ENCODE measurements around the gene SLC44A3.
"Not testable (repeated sequence)": the region's sequence is repeated elsewhere in the genome, so short reads cannot be mapped to it uniquely, and the experiment has no call there.

Gene SLC44A3

DNA sequence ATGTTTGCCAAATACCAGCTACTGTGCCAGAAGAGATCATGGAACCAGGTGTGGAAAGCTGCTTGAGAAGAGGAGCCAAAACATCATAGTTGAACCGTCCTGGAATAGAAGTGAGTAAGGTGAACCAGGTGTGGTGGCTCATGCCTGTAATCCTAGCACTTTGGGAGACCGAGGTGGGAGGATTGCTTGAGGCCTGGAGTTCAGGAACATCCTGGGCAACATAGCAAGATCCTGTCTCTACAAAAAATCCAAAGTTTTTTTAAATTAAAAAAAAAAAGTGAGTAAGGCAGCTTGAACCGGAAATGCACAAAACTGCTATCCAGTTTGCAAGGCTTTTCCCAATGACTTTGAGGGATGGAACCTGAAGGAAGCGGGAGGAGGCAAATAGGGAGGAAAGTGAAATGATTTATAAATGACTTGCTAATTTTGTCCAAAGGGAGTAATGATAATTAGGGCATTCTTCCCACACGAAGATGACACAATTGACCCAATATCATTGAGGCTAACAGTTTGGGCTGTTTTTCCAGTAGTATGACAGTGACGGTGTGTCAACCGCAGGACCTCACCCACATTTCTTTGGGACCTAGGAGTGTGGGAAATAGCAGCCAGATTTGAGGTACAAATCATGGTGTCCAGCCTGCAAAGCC is 108.3 kb downstream of the SLC44A3 start:
- Histone ChIP-seq H3K4me3 (ENCODE audit: low read length) (peak overlapping the region; percentile 78), H3K36me3 (ENCODE audit: insufficient read depth, low read depth, low read length) (peaks cover 15% of the 10 kb centered on the region; the same call in 1 of the 2 replicates), H3K27ac (ENCODE audit: low read length) (peak overlapping the region; percentile 96), H3K4me1 (ENCODE audit: insufficient read depth, low read length) (peaks cover 33% of the 10 kb centered on the region), H3K9me3 (ENCODE audit: insufficient read depth, low read depth, low read length) (no peaks in the 10 kb centered on the region), H3K27me3 (ENCODE audit: insufficient read depth, low read length) (no peaks in the 10 kb centered on the region), H3K9ac (ENCODE audit: low read depth, low read length) (peak overlapping the region; percentile 85; the same call in 1 of the 2 replicates)

DNA sequence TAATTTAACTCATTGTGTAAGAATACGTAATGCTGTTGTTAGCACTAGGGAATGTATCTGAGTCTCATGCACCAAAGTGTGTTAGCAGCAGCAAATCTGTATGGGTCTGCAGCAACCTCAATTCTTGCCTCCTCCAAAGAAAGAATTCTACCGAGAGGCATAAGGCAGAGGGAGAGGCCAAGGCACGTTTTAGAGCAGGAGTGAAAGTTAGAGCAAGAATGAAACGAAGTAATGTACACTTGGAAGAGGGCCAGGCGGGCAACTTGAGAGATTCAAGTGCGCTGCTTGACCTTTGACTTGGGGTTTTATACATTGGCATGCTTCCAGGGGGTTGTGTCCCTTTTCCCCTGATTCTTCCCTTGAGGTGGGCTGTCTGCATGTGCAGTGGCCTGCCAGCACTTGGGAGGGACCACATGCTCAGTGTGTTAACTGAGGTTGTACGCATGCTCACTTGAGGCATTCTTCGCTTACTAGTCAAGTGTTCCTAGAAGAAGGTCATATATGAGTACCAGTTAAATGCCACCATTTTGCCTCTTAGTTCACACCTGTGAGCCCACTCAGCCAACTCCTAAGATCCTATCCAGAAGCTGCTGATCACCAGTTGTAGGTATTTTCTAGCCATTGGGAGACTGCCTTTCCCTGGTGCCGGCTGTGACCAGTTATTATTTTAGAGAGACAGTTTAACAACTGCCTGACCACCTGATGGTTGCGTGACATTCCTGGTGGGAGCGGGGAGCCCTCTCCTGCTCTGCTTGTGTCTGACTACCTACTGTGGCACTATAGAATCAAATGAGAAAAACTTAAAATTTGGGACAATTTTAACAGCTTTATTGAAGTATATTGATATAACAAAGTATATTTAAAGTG is 109.4 kb downstream of the SLC44A3 start:
- peaks cover 27% of the 10 kb centered on the region for H3K4me1 ChIP-seq (ENCODE audit: insufficient read depth, low read length)
- no peaks in the 10 kb centered on the region for H3K27me3 ChIP-seq (ENCODE audit: insufficient read depth, low read length)
- H3K4me3 ChIP-seq (ENCODE audit: low read length), result peak overlapping the region; percentile 78
- H3K9ac ChIP-seq (ENCODE audit: low read depth, low read length), result peak overlapping the region; percentile 13; the same call in 1 of the 2 replicates
- H3K36me3 ChIP-seq (ENCODE audit: insufficient read depth, low read depth, low read length), result peaks cover 8% of the 10 kb centered on the region; the same call in 1 of the 2 replicates
- no peak overlapping the region for H3K27ac ChIP-seq (ENCODE audit: low read length)
- no peaks in the 10 kb centered on the region for H3K9me3 ChIP-seq (ENCODE audit: insufficient read depth, low read depth, low read length)

DNA sequence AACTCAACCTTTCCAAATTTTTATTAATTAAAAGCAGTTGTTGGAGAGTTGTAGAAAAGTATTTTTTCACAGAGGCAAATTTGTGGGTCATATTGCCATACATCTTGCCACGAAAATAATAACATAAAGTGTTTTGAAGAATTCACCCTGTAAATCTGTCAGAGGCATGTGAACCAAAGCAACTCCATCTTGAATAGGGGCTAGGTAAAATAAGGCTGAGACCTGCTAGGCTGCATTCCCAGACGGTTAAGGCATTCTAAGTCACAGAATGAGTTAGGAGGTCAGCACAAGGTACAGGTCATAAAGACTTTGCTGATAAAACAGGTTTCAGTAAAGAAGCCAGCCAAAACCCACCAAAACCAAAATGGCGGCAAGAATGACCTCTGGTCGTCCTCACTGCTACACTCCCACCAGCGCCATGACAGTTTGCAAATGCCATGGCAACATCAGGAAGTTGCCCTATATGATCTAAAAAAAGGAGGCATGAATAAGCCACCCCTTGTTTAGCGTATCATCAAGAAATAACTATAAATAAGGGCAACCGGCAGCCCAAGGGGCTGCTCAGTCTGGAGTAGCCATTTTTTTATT is 111.2 kb downstream of the SLC44A3 start:
- peaks cover 39% of the 10 kb centered on the region for H3K4me1 ChIP-seq (ENCODE audit: insufficient read depth, low read length)
- no peaks in the 10 kb centered on the region for H3K27me3 ChIP-seq (ENCODE audit: insufficient read depth, low read length)
- H3K27ac ChIP-seq (ENCODE audit: low read length), result no peak overlapping the region
- peaks cover 8% of the 10 kb centered on the region; the same call in 1 of the 2 replicates for H3K36me3 ChIP-seq (ENCODE audit: insufficient read depth, low read depth, low read length)
- H3K9me3 ChIP-seq (ENCODE audit: insufficient read depth, low read depth, low read length), result no peaks in the 10 kb centered on the region
- H3K9ac ChIP-seq (ENCODE audit: low read depth, low read length), result no peak overlapping the region
- H3K4me3 ChIP-seq (ENCODE audit: low read length), result no peak overlapping the region

DNA sequence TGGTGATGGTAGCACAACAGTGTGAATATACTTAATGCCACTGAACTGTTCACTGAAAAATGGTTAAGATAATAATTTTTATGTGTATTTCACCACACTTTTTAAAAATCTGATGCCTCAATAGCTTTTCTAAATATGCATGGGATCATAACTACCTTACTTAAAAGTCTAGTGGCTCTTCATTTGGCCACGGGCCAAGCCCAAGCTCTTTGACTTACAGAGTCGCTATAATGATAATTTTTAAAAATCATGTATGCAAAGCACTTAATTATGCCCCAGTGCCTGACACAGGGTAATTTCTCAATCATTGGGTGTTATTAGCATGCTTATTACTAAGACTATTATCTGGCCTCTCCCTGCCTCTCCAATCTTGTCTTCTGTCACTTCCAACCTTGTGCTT is 114.4 kb downstream of the SLC44A3 start:
- Histone ChIP-seq H3K36me3 (ENCODE audit: insufficient read depth, low read depth, low read length) (peaks cover 8% of the 10 kb centered on the region; the same call in 1 of the 2 replicates), H3K9ac (ENCODE audit: low read depth, low read length) (no peak overlapping the region), H3K4me1 (ENCODE audit: insufficient read depth, low read length) (peaks cover 43% of the 10 kb centered on the region), H3K27me3 (ENCODE audit: insufficient read depth, low read length) (no peaks in the 10 kb centered on the region), H3K9me3 (ENCODE audit: insufficient read depth, low read depth, low read length) (no peaks in the 10 kb centered on the region), H3K4me3 (ENCODE audit: low read length) (no peak overlapping the region), H3K27ac (ENCODE audit: low read length) (no peak overlapping the region)

DNA sequence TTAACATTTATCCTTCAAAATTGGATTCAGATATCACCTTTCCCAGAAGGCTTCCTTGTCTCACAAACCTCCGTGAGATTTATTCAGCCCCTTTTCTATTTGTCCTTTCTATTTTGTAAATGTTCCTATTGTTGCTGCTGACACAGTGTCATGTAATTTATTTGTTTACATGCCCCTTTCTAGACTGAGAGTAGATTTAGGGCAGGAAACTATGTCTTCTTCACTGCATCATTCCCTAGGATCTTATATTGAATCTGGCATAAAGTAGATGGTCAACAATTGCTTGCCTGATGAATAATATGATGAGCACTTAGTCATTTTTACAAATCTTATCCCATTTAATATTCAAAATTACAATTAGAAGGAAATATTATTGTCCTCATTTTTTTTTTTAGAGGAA is 114.9 kb downstream of the SLC44A3 start:
- no peak overlapping the region for H3K27ac ChIP-seq (ENCODE audit: low read length)

DNA sequence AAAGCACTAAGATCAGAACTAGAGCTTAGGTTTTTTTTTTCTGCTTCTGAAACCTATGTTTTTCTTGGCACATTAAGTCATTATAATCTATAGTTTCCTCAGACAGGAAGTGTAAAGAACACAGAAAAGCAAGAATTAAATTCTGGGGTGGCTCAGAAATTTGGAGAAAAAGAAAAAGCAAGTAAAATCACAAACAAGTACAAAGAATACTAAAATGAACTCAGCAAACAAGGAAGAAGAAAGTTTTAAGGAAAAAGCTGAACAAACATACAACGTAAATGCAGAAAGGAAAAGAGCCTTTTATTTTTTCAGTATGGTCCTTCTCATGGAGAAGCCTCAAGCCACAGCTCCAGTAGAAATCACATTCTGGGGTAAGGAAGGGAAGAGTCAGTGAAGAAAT is 115.3 kb downstream of the SLC44A3 start:
- Histone ChIP-seq H3K4me3 (ENCODE audit: low read length) (no peak overlapping the region), H3K4me1 (ENCODE audit: insufficient read depth, low read length) (peaks cover 36% of the 10 kb centered on the region), H3K27ac (ENCODE audit: low read length) (no peak overlapping the region), H3K9me3 (ENCODE audit: insufficient read depth, low read depth, low read length) (no peaks in the 10 kb centered on the region), H3K9ac (ENCODE audit: low read depth, low read length) (no peak overlapping the region), H3K27me3 (ENCODE audit: insufficient read depth, low read length) (no peaks in the 10 kb centered on the region), H3K36me3 (ENCODE audit: insufficient read depth, low read depth, low read length) (peaks cover 8% of the 10 kb centered on the region; the same call in 1 of the 2 replicates)

More for the DNA sequence above, 114.9 kb downstream of the SLC44A3 start:
- Histone ChIP-seq H3K9me3 (ENCODE audit: insufficient read depth, low read depth, low read length) (no peaks in the 10 kb centered on the region), H3K27me3 (ENCODE audit: insufficient read depth, low read length) (no peaks in the 10 kb centered on the region), H3K4me1 (ENCODE audit: insufficient read depth, low read length) (peaks cover 39% of the 10 kb centered on the region), H3K4me3 (ENCODE audit: low read length) (no peak overlapping the region), H3K36me3 (ENCODE audit: insufficient read depth, low read depth, low read length) (peaks cover 8% of the 10 kb centered on the region; the same call in 1 of the 2 replicates), H3K9ac (ENCODE audit: low read depth, low read length) (no peak overlapping the region)

DNA sequence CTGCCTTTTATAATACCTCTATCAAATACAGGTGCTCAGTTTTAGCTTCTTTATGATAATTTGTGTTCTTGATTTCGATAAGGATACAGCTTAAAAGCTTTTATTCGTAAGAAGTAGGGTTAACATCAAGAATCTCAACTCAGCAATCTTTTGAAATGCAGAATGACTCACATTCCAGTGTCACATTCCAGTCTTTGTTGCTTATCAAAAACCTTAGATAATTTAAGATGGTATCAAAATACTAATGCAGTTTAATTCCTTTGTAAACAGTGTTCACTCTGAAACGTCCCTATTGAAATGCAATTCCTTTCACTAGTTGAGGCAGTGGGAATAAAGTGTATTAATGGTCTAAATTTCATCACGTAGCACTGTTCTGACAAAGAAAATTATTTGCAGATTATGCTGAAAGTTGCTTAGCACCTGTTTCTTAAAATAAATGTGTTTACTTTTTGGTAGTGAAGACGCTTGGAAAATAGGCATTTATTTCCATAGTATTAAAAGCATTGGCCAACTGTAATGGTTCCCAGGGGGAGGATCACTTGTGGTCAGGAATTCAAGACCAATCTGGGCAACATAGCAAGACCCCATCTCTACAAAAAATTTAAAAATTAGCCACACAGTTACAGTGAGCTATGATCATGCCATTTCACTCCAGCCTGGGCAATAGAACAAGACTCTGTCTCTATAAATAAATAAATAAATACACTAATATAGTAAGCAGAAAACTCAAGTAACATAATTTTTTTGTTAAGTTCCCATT is 116.9 kb downstream of the SLC44A3 start:
- H3K27me3 ChIP-seq (ENCODE audit: insufficient read depth, low read length), result no peaks in the 10 kb centered on the region
- H3K4me1 ChIP-seq (ENCODE audit: insufficient read depth, low read length), result peaks cover 36% of the 10 kb centered on the region
- H3K36me3 ChIP-seq (ENCODE audit: insufficient read depth, low read depth, low read length), result peaks cover 8% of the 10 kb centered on the region; the same call in 1 of the 2 replicates
- 0 out of 2 replicates have a peak overlapping the region, but pooled peaks have one; percentile 25 for H3K9ac ChIP-seq (ENCODE audit: low read depth, low read length)
- H3K9me3 ChIP-seq (ENCODE audit: insufficient read depth, low read depth, low read length), result no peaks in the 10 kb centered on the region
- H3K27ac ChIP-seq (ENCODE audit: low read length), result no peak overlapping the region
- H3K4me3 ChIP-seq (ENCODE audit: low read length), result no peak overlapping the region

DNA sequence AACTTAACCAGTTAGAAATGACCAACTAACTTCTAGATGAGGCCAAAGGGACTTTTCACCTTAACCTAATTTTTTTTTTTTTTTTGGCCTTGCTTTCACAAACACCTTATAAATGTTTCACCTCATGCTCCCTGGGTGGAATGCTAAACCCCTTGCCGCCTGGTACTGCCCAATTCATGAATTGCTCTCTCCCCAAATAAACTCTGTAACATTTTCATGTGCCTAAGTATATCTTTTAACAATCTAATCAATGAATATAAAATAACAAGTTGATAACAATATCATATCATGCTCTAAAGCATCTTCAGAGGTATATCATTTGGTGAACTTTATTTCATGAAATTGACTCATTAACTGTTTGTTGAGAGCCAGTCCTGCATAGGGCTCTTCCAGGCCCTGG is 117.7 kb downstream of the SLC44A3 start:
- Histone ChIP-seq H3K27me3 (ENCODE audit: insufficient read depth, low read length) (no peaks in the 10 kb centered on the region), H3K27ac (ENCODE audit: low read length) (no peak overlapping the region), H3K36me3 (ENCODE audit: insufficient read depth, low read depth, low read length) (peaks cover 6% of the 10 kb centered on the region; the same call in 1 of the 2 replicates), H3K4me1 (ENCODE audit: insufficient read depth, low read length) (peaks cover 36% of the 10 kb centered on the region), H3K9ac (ENCODE audit: low read depth, low read length) (no peak overlapping the region), H3K9me3 (ENCODE audit: insufficient read depth, low read depth, low read length) (no peaks in the 10 kb centered on the region), H3K4me3 (ENCODE audit: low read length) (no peak overlapping the region)

DNA sequence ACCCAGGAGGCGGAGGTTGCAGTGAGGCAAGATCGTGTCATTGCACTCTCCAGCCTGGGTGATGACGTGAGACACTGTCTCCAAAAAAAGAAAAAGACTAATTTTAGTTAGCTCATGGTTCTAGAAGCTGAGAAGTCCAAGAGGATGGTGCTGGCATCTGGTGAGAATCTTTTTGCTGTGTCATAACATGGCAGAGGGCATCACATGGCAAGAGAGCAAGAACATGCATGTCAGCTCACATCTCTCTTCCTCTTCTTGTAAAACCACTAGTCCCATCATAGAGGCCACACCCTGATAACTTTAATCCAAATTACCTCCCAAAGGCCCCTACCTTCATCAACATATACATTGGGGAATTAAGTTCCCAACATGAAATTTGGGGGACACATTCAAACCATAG is 120.6 kb downstream of the SLC44A3 start:
- no peaks in the 10 kb centered on the region for H3K36me3 ChIP-seq (ENCODE audit: insufficient read depth, low read depth, low read length)
- no peak overlapping the region for H3K9ac ChIP-seq (ENCODE audit: low read depth, low read length)
- H3K9me3 ChIP-seq (ENCODE audit: insufficient read depth, low read depth, low read length), result no peaks in the 10 kb centered on the region
- peaks cover 23% of the 10 kb centered on the region for H3K4me1 ChIP-seq (ENCODE audit: insufficient read depth, low read length)
- H3K27me3 ChIP-seq (ENCODE audit: insufficient read depth, low read length), result no peaks in the 10 kb centered on the region
- H3K27ac ChIP-seq (ENCODE audit: low read length), result no peak overlapping the region
- H3K4me3 ChIP-seq (ENCODE audit: low read length), result no peak overlapping the region

DNA sequence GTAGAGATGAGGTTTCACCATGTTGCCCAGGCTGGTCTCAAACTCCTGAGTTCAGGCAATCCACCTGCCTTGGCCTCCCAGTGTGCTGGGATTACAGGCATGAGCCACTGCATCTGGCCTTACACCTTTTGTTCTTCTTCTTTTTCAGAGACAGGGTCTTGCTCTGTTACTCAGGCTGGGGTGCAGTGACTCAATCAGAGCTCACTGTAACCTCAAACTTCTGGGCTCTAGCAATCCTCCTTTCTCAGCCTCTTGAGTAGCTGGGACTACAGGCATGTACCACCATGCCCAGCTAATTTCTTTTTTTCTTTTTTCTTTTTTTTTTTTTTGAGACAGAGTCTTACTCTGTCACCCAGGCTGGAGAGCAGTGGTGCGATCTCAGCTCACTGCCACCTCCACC is 121.3 kb downstream of the SLC44A3 start:
- H3K9ac ChIP-seq (ENCODE audit: low read depth, low read length); H3K4me3 ChIP-seq (ENCODE audit: low read length); H3K36me3 ChIP-seq (ENCODE audit: insufficient read depth, low read depth, low read length); H3K9me3 ChIP-seq (ENCODE audit: insufficient read depth, low read depth, low read length); H3K27me3 ChIP-seq (ENCODE audit: insufficient read depth, low read length); H3K27ac ChIP-seq (ENCODE audit: low read length): not testable (repeated sequence)
- peaks cover 17% of the 10 kb centered on the region for H3K4me1 ChIP-seq (ENCODE audit: insufficient read depth, low read length)

Data from iPS-20b (cell line).